ENCODE measurements around the gene STAT2. TPM values are rescaled to one million over a fixed set of nuclear protein-coding genes. Genes with fewer than 3 reads are reported as not detected.

The STAT2 gene
- total and polyA plus RNA-seq, 9 of the 15 experiments (the other 6 are each of a cell fraction or from before 2014, with no cell fraction given) = 15.5 to 46.9 (median 40.1) TPM

GRCh38 chr12:56300644-56301464 is 59.1 kb downstream of the STAT2 start:
- ATAC-seq = peak; percentile 74
- CTCF ChIA-PET (ENCODE audit: low intra/inter-chr PET ratio) = interaction anchor here (1.1 to 1.5 kb wide), 2 partner anchors 77 to 94 kb away, joined by 4 to 7 read pairs; partner anchors contain the start of gene NABP2
- Histone ChIP-seq H3K9me3 (replicated peaks; ENCODE audit: control insufficient read depth, insufficient read depth, low read depth, low read length) (no peaks in the 10 kb centered on the region), H3K9ac (ENCODE audit: insufficient read depth in 1 of 2, low read depth in 2 of 2, low read length in 2 of 2) (peak overlapping the region; percentile 87 to 88; a peak in 3 of 4 replicates), H3K9me1 (ENCODE audit: control insufficient read depth, insufficient read depth, low read length) (no peaks in the 10 kb centered on the region), H3K79me2 (ENCODE audit: control insufficient read depth, insufficient read depth, low read length) (peaks cover 48% of the 10 kb centered on the region), H3K36me3 (ENCODE audit: control insufficient read depth, insufficient read depth, low read length) (peaks cover 56% of the 10 kb centered on the region), H4K20me1 (replicated peaks; ENCODE audit: control insufficient read depth, insufficient read depth, low read length) (no peaks in the 10 kb centered on the region; the same call in 1 of the 2 replicates), H3K4me3 (peak overlapping the region; percentile 64), H3K4me1 (replicated peaks in 1 of 2; ENCODE audit: control insufficient read depth in 2 of 2, insufficient read depth in 2 of 2, low read length in 2 of 2) (peaks cover 22 to 42% of the 10 kb centered on the region in 2 experiments), H2AFZ (ENCODE audit: low read depth, low read length) (peak overlapping the region; percentile 85), H3K4me2 (ENCODE audit: insufficient read depth, low read length) (peak overlapping the region; percentile 93), H3K27me3 (ENCODE audit: control insufficient read depth in 2 of 2, insufficient read depth in 2 of 2, low read length in 2 of 2) (no peaks in the 10 kb centered on the region), H3K27ac (ENCODE audit: extremely low read depth, low read depth, low read length) (peak overlapping the region; percentile 98)
- TSS peak; percentile 90 for BruUV-seq (replicated peaks)
- FAIRE-seq = peak; percentile 98
- intact Hi-C loops (cut with micrococcal nuclease) (loop anchor here (2.0 kb wide), 3 partner anchors 14 to 182 kb away; partner anchors contain the start of genes COQ10A and ZC3H10), in situ Hi-C loops (cut with MboI) (no loop called here)
- WGBS (ENCODE audit: insufficient coverage, low coverage, missing lambda C conversion rate) = 3% methylated on average over 21 of the region's 21 CpGs
- POLR2A ChIA-PET = interaction anchor here (0.6 to 3.2 kb wide), 11 partner anchors 7 to 257 kb away, joined by 3 to 18 read pairs (median 3); no protein-coding TSS in a partner anchor
- peak; percentile 44 to 95 (median 68) for DNase-seq (ENCODE audit: extremely low read depth in 1 of 4, low spot score in 3 of 4)
- TF ChIP-seq DLX4 (CRISPR knock-in tag; IDR thresholded peaks at IDR 0.05) = no peak; the same call in 1 of the 2 replicates
- TF ChIP-seq CGGBP1 (CRISPR knock-in tag; IDR thresholded peaks at IDR 0.05) = 0 out of 2 replicates have a peak, but pooled peaks have one; percentile 46
- no peak for TF ChIP-seq ZNF561 (CRISPR knock-in tag; conservative IDR thresholded peaks at IDR 0.05)
- TF ChIP-seq ZNF644 (tag; IDR thresholded peaks at IDR 0.05; ENCODE audit: low read depth) = peak; percentile 54; the same call in 1 of the 2 replicates
- TF ChIP-seq TCFL5 (CRISPR knock-in tag; conservative IDR thresholded peaks at IDR 0.05) = no peak
- 0 out of 2 replicates have a peak, but pooled peaks have one; percentile 32 for TF ChIP-seq DMBX1 (CRISPR knock-in tag; IDR thresholded peaks at IDR 0.05; ENCODE audit: borderline replicate concordance)
- no peak for TF ChIP-seq ZFP36 (IDR thresholded peaks at IDR 0.05; ENCODE audit: low read depth, low read length, partially characterized antibody)
- no peak for TF ChIP-seq IRF1 (CRISPR knock-in tag; IDR thresholded peaks at IDR 0.05; ENCODE audit: borderline replicate concordance)
- TF ChIP-seq ZFP30 (CRISPR knock-in tag; IDR thresholded peaks at IDR 0.05; ENCODE audit: borderline replicate concordance) = no peak
- peak; percentile 98 for TF ChIP-seq ZNF384 (IDR thresholded peaks at IDR 0.05; ENCODE audit: low read depth, low read length)
- no peak for TF ChIP-seq ZNF696 (CRISPR knock-in tag; conservative IDR thresholded peaks at IDR 0.05)
- TF ChIP-seq SRSF9 (IDR thresholded peaks at IDR 0.05; ENCODE audit: borderline replicate concordance, low read depth, low read length) = no peak
- no peak for TF ChIP-seq DEAF1 (CRISPR knock-in tag; IDR thresholded peaks at IDR 0.05)
- TF ChIP-seq ZHX1 (conservative IDR thresholded peaks at IDR 0.05; ENCODE audit: low read length) = peak; percentile 36; the same call in 1 of the 2 replicates

All from K562 (cell line).